WTC11 (cell line): Measurements from ENCODE around the gene TTLL4.

ENCODE experiments used
- ATF1 ChIP-seq: sonication (generic); formaldehyde crosslinking; IDR thresholded peaks from 2 replicates; pipeline ENCODE4 v1.8.1; 2023; ENCODE audit warnings: mild to moderate bottlenecking, moderate library complexity, missing genetic modification reagents
- ETV6 ChIP-seq: sonication (generic); formaldehyde crosslinking; IDR thresholded peaks from 2 replicates; pipeline ENCODE4 v1.8.1; 2022; ENCODE audit warnings: mild to moderate bottlenecking, missing genetic modification reagents
- TCF7 ChIP-seq: sonication (generic); formaldehyde crosslinking; IDR thresholded peaks from 2 replicates; pipeline ENCODE4 v1.8.0; 2022; ENCODE audit warnings: mild to moderate bottlenecking, low read depth, missing genetic modification reagents, moderate library complexity
- ZNF121 ChIP-seq: sonication (generic); formaldehyde crosslinking; IDR thresholded peaks from 2 replicates; pipeline ENCODE4 v1.8.0; 2023; ENCODE audit warnings: missing genetic modification reagents
- TF ChIP-seq, protein P1 (sequence below): sonication (generic); formaldehyde crosslinking; IDR thresholded peaks from 2 replicates; pipeline ENCODE4 v1.8.0; 2022; ENCODE audit warnings: mild to moderate bottlenecking, missing genetic modification reagents
- TF ChIP-seq, protein P2 (sequence below): fragments of 200-600 bp; IDR thresholded peaks from 2 replicates; pipeline ENCODE4 v1.8.0; 2022; ENCODE audit warnings: antibody characterized with exemption
- TF ChIP-seq, protein P3 (sequence below): sonication (generic); formaldehyde crosslinking; conservative IDR thresholded peaks from 2 replicates; pipeline ENCODE4 v1.8.1; 2022; ENCODE audit warnings: mild to moderate bottlenecking, missing genetic modification reagents
- TF ChIP-seq, protein P4 (sequence below): sonication (generic); formaldehyde crosslinking; IDR thresholded peaks from 2 replicates; pipeline ENCODE4 v1.8.0; 2022; ENCODE audit warnings: mild to moderate bottlenecking, missing genetic modification reagents

DNA sequence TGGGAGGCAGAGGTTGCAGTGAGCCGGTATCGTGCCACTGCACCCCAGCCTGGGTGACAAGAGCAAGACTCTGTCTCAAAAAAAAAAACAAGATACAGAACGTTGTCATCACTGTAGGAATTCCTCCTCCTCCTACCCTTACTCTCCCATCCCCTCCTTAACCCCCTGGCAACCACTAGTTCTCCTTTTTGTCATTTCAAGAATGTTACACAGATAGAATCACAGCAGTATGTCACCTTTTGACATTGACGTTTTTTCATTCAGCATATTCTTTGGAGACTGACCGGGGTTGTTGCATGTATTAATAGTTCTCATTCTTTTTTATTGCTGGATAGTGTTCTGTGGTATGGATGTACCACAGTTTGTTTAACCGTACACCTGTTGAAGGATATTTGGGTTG, 32.4 kb downstream of the TTLL4 start:
- TF ChIP-seq, protein P1, sequence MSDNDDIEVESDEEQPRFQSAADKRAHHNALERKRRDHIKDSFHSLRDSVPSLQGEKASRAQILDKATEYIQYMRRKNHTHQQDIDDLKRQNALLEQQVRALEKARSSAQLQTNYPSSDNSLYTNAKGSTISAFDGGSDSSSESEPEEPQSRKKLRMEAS (CRISPR knock-in tag): no peak
- no peak for TF ChIP-seq ETV6 (CRISPR knock-in tag)
- TF ChIP-seq, protein P2, sequence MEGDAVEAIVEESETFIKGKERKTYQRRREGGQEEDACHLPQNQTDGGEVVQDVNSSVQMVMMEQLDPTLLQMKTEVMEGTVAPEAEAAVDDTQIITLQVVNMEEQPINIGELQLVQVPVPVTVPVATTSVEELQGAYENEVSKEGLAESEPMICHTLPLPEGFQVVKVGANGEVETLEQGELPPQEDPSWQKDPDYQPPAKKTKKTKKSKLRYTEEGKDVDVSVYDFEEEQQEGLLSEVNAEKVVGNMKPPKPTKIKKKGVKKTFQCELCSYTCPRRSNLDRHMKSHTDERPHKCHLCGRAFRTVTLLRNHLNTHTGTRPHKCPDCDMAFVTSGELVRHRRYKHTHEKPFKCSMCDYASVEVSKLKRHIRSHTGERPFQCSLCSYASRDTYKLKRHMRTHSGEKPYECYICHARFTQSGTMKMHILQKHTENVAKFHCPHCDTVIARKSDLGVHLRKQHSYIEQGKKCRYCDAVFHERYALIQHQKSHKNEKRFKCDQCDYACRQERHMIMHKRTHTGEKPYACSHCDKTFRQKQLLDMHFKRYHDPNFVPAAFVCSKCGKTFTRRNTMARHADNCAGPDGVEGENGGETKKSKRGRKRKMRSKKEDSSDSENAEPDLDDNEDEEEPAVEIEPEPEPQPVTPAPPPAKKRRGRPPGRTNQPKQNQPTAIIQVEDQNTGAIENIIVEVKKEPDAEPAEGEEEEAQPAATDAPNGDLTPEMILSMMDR: no peak
- no peak for TF ChIP-seq ATF1
- TF ChIP-seq, protein P3, sequence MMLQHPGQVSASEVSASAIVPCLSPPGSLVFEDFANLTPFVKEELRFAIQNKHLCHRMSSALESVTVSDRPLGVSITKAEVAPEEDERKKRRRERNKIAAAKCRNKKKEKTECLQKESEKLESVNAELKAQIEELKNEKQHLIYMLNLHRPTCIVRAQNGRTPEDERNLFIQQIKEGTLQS (CRISPR knock-in tag): no peak
- no peak for TF ChIP-seq ZNF121 (CRISPR knock-in tag)
- TF ChIP-seq TCF7 (CRISPR knock-in tag): no peak
- TF ChIP-seq, protein P4, sequence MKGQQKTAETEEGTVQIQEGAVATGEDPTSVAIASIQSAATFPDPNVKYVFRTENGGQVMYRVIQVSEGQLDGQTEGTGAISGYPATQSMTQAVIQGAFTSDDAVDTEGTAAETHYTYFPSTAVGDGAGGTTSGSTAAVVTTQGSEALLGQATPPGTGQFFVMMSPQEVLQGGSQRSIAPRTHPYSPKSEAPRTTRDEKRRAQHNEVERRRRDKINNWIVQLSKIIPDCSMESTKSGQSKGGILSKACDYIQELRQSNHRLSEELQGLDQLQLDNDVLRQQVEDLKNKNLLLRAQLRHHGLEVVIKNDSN (CRISPR knock-in tag): no peak
